Lower leg skin (tissue), 3 donors: Measurements from ENCODE around the gene RUFY4.

Experiments
- POLR2A ChIP-seq, 2 donors: fragments of 450-650 bp; IDR thresholded peaks; one replicate each; pipeline ENCODE4 v1.6.1; 2016 to 2017; ENCODE audit warnings: antibody characterized with exemption in 2 of 2, mild to moderate bottlenecking in 1 of 2, moderate library complexity in 1 of 2
- TF ChIP-seq, protein P1 (sequence below), 3 donors: fragments of 450-650 bp; IDR thresholded peaks; one replicate each; pipeline ENCODE4 v1.5.1; 2016; ENCODE audit warnings: antibody characterized with exemption in 3 of 3, mild to moderate bottlenecking in 3 of 3, moderate library complexity in 2 of 3

DNA sequence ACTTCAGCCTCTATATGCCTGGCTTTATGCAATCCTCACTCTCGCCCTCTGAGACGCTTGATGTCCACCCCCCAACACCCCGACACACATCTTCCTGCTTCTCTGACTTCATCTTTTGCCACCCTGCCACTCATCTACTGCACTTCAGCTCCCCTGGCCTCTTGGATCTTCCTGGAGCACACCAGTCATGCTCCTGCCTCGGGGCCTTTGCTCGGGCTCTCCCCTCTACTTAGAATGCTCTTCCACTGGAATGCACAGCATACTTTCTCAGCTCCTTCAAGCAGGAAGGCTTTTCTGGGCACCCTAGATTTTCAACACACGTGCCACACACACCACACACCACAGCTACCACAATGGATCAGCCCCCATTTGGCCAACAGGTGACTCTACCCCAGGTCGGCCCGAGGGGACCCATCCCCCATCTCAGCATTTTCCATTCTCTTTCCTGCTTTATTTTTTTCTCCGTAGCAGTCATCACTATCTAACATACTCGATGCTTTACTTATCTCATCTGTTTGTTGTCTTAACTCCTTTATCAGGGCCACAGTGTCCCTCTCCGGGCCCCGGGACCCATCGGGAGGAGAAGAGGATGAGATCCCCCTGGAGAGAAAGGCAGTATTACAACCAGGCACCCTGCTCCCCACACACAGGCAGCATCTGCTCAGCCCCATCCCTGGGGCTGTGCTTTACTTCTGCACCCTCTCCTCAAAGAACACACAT lies 2.3 kb downstream of the RUFY4 start:
- TF ChIP-seq, protein P1, sequence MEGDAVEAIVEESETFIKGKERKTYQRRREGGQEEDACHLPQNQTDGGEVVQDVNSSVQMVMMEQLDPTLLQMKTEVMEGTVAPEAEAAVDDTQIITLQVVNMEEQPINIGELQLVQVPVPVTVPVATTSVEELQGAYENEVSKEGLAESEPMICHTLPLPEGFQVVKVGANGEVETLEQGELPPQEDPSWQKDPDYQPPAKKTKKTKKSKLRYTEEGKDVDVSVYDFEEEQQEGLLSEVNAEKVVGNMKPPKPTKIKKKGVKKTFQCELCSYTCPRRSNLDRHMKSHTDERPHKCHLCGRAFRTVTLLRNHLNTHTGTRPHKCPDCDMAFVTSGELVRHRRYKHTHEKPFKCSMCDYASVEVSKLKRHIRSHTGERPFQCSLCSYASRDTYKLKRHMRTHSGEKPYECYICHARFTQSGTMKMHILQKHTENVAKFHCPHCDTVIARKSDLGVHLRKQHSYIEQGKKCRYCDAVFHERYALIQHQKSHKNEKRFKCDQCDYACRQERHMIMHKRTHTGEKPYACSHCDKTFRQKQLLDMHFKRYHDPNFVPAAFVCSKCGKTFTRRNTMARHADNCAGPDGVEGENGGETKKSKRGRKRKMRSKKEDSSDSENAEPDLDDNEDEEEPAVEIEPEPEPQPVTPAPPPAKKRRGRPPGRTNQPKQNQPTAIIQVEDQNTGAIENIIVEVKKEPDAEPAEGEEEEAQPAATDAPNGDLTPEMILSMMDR (IDR thresholded peaks at IDR 0.05): no peak
- TF ChIP-seq POLR2A (IDR thresholded peaks at IDR 0.05): no peak
